AG10803 (cell line): ENCODE results near the gene SPRED3.
"Not testable (repeated sequence)": the region's sequence is repeated elsewhere in the genome, so short reads cannot be mapped to it uniquely, and the experiment has no call there.

Experiments
- DNase-seq: peaks from one replicate; pipeline ENCODE4 v3.0.0; 2010; ENCODE audit warnings: low read depth
- H3K4me3 ChIP-seq: 2 replicates; pipeline ENCODE4 v1.5.1; 2011; ENCODE audit warnings: mild to moderate bottlenecking, low read length, control low read depth
- TF ChIP-seq, protein P1 (sequence below): conservative IDR thresholded peaks from 2 replicates; pipeline ENCODE4 v1.5.1; 2011; ENCODE audit warnings: mild to moderate bottlenecking, low read length, control low read depth, inconsistent platforms

SPRED3 gene

DNA sequence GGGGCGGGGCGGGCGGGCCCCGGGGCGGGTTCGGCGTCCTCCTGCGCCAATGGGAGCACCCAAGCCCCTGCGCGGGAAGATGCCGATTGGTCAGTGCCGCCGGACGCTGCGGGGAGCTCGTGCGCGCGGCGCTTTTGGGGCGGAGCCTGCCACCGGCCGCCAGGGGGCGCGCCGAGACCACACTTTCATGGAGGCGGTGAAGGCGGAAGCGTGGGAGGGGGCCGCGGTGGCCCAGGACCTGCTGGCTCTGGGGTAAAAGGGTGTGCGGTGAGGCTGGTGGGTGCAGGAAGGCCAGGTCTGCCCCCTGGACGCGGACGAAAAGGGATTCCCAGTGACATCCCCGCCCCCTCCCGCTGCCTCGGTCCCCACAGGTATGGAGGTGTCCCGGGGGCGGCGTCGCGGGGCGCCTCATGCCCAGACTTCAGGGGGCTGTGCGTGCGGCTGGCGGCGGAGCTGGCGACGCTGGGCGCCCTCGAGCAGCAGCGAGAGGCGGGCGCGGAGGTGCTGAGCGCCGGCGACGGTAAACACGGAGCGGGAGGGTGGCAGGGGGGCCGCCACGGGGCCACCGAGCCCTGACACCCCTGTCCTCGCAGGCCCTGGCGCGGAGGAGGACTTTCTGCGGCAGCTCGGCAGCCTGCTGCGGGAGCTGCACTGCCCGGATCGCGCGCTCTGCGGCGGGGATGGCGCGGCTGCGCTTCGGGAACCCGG lies 14.6 kb downstream of the SPRED3 start, which contains the start of gene FAM98C:
FAM98C (plus strand) TSS at position 127 of the 708 bp plus-strand sequence; CDS start at position 188, 61 bp downstream.
- TF ChIP-seq, protein P1, sequence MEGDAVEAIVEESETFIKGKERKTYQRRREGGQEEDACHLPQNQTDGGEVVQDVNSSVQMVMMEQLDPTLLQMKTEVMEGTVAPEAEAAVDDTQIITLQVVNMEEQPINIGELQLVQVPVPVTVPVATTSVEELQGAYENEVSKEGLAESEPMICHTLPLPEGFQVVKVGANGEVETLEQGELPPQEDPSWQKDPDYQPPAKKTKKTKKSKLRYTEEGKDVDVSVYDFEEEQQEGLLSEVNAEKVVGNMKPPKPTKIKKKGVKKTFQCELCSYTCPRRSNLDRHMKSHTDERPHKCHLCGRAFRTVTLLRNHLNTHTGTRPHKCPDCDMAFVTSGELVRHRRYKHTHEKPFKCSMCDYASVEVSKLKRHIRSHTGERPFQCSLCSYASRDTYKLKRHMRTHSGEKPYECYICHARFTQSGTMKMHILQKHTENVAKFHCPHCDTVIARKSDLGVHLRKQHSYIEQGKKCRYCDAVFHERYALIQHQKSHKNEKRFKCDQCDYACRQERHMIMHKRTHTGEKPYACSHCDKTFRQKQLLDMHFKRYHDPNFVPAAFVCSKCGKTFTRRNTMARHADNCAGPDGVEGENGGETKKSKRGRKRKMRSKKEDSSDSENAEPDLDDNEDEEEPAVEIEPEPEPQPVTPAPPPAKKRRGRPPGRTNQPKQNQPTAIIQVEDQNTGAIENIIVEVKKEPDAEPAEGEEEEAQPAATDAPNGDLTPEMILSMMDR: peak; percentile 65

GRCh38 chr19:38404858-38405257 lies 16.4 kb downstream of the SPRED3 start:
- DNase-seq: no peak
- TF ChIP-seq, protein P1: no peak
- H3K4me3 ChIP-seq: no peak overlapping the region

More for the DNA sequence above, 14.6 kb downstream of the SPRED3 start, which contains the start of gene FAM98C:
- DNase-seq: peak; percentile 94
- peak within 1 kb of the TSS; percentile 93 for H3K4me3 ChIP-seq

DNA sequence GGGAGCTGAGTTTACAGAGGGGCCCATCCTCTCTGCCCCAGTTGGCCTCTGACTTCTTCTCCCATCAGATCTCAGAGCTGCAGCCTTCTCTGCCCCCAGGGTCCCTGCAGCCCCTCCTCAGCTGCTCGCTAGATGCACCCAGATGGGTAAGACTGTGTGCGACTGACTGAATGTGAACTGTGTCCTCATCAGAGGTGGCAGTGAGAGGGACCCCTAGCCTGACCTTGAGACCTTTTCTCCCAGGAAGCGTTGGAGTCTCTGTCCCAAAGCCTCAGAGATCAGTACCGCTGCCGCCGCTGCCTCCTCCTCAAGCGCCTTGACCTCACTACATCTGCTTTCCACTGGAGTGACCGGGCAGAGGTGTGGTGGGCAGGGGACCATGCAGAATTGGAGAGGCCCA lies 16.8 kb downstream of the SPRED3 start:
- no peak for DNase-seq
- no peak overlapping the region for H3K4me3 ChIP-seq
- TF ChIP-seq, protein P1: no peak

- no peak overlapping the region for H3K4me3 ChIP-seq
- DNase-seq: peak; percentile 43
- TF ChIP-seq, protein P1: no peak
These were observed 21.2 kb downstream of the SPRED3 start for GRCh38 chr19:38409631-38410133.

DNA sequence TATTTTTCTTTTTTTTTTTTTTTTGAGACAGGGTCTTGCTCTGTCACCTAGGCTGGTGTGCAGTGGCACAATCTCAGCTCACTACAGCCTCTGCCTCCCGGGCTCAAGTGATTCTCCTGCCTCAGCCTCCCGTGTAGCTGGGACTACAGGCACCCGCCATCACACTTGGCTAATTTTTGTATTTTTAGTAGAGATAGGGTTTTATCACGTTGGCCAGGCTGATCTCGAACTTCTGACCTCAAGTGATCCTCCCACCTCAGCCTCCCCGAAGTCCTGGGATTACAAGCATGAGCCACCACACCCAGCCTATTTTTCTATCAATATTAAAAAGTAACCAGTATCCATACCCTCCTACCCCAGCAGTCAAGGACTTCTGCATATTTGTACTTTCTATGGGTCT lies 21.9 kb downstream of the SPRED3 start:
- not testable (repeated sequence) for H3K4me3 ChIP-seq, DNase-seq

- no peak for DNase-seq
- no peak overlapping the region for H3K4me3 ChIP-seq
These were observed 22.7 kb downstream of the SPRED3 start for GRCh38 chr19:38411041-38411712.

DNA sequence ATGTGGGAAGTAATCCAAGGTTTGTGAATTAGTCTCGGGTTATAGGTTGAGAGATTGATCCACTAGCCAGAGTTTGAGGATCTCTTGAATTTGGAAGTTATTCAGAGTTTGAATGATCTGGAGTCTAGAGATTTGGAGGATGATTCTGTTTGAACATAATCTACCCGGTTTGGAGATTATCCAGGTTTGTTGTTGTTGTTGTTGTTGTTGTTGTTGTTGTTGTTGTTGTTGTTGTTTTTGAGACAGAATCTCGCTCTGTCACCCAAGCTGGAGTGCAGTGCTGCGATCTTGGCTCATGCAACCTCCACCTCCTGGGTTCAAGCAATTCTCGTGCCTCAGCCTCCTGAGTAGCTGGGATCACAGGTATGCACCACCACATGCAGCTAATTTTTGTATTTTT lies 23.4 kb downstream of the SPRED3 start:
- H3K4me3 ChIP-seq, DNase-seq: not testable (repeated sequence)

More at GRCh38 chr19:38411041-38411712, 22.7 kb downstream of the SPRED3 start:
- TF ChIP-seq, protein P1: no peak

DNA sequence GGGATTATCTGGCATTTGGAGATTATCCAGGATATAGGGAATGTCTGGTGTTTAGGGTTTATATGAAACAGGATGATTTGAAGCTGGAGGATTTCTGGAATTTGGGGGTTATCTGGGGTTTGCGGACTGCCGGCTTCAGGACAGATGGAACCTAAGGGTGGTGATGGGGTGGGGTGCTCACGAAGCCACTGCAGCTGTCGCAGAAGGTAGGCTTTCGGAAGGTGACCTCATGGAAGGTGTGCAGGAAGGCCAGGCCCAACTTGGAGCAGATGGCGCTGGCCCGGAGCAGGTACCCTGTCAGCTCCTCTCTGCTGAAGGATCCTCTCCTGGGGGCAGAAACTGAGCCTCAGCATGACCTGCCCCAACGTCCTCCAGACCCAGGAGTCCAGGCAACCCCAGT lies 24.0 kb downstream of the SPRED3 start:
- TF ChIP-seq, protein P1: no peak
- H3K4me3 ChIP-seq: no peak overlapping the region
- no peak for DNase-seq
